Suprapubic skin (tissue), 3 donors: ENCODE results near the gene DLG1.

Source experiments
- POLR2AphosphoS5 ChIP-seq, 3 donors: sonication (generic); formaldehyde crosslinking; IDR thresholded peaks; one replicate each; pipeline ENCODE4 v1.6.1; 2017; ENCODE audit warnings: antibody characterized with exemption in 3 of 3
- TF ChIP-seq, protein P1 (sequence below), 2 donors: fragments of 200-600 bp in 1 of 2; fragments of 450-650 bp in 1 of 2; sonication (generic) in 1 of 2; IDR thresholded peaks; one replicate each; pipeline ENCODE4 v1.5.1; 2016 to 2019; ENCODE audit warnings: antibody characterized with exemption in 2 of 2, mild to moderate bottlenecking in 1 of 2, moderate library complexity in 1 of 2

DNA sequence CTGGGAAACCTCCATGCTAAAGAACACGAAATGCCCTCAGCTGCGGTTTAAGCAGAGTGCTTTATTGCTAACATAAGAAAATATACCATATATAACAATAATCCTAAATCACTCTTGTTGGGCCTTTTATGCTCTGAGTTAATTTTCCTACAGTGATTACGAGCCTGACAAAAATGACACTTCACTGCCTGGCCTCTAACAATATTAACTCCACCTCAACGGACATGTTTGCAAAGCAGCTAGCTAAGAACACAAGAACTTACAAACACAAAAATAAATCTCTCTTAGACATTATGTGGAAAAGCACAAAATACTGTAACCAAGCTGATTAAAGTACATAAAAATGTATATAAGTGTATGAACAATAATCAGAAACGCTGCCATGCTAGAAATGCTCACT, 40.7 kb downstream of the DLG1 start:
- TF ChIP-seq POLR2AphosphoS5 (IDR thresholded peaks at IDR 0.05): no peak
- TF ChIP-seq, protein P1, sequence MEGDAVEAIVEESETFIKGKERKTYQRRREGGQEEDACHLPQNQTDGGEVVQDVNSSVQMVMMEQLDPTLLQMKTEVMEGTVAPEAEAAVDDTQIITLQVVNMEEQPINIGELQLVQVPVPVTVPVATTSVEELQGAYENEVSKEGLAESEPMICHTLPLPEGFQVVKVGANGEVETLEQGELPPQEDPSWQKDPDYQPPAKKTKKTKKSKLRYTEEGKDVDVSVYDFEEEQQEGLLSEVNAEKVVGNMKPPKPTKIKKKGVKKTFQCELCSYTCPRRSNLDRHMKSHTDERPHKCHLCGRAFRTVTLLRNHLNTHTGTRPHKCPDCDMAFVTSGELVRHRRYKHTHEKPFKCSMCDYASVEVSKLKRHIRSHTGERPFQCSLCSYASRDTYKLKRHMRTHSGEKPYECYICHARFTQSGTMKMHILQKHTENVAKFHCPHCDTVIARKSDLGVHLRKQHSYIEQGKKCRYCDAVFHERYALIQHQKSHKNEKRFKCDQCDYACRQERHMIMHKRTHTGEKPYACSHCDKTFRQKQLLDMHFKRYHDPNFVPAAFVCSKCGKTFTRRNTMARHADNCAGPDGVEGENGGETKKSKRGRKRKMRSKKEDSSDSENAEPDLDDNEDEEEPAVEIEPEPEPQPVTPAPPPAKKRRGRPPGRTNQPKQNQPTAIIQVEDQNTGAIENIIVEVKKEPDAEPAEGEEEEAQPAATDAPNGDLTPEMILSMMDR (IDR thresholded peaks at IDR 0.05): no peak
